Measurements from ENCODE around the gene SUGCT.

- TF ChIP-seq CTCF (IDR thresholded peaks at IDR 0.05) (no peak), POLR2A (IDR thresholded peaks at IDR 0.05; ENCODE audit: low read depth) (no peak)
Observed at GRCh38 chr7:40716052-40716451, 581.2 kb downstream of the SUGCT start.

Data from esophagus muscularis mucosa (tissue), 3 donors.